ENCODE data around the gene ISM2. TPM values are rescaled to one million over a fixed set of nuclear protein-coding genes. Genes with fewer than 3 reads are reported as not detected.
"Not testable (repeated sequence)": the region's sequence is repeated elsewhere in the genome, so short reads cannot be mapped to it uniquely, and the experiment has no call there.

The ISM2 gene
- not detected for total RNA-seq

DNA sequence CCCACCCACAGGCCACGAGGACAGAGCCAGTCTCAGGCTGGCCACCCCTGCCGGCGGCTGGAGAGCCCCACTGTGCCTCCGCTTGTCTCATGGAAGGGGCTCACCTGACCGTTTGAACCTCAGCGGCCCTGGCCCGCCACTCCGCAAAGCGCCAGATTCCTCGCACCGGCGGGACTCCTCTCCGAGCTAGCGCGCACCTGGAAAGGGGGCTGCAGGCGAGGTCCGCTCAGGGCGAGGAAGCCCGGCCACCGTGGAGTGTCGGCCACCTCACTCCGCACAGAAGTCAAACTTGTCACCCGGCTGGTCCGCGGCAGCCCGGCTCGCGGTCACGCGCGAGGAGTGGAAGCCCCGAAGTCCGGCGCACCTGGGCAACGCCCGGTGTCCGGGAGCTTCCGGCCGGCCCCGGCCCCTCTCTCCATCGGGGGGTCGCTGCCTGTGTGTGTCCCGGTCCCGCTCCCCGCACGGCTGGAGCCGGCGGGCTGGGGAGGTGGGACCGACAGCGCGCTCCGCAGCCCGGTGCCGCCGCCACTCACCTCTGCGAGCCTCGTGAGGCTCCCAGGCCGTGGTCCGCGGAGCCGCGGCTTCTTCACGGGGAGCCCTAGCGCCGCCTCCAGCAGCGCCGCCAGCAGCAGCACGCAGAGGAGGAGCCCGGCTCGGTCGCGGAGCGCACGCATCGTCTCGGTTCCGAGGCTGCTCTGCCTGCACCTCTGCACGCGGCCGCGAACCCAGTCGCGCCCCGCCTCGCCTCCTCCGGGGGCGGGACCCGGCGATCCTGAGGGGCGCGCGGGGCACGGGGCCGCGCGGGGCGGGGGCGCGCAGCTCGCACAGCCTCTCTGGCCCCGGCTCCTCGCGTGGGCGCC lies at the start of gene ISM2:
Gene ISM2, minus strand, starts transcription at position 697 of the 860 bp plus-strand sequence. Its CDS starts 23 bp downstream, at position 674.
- Mint-ChIP-seq H3K4me1 (ENCODE audit: low read depth) (no peaks in the 10 kb centered on the region), H3K27ac (no peak within 1 kb of the TSS), H3K36me3 (ENCODE audit: insufficient read depth in 2 of 2) (peaks cover 0 to 3% of the 10 kb centered on the region in 2 donors), H3K9me3 (peaks cover 2 to 3% of the 10 kb centered on the region in 2 donors), H3K4me3 (peak within 1 kb of the TSS; percentile 67), H3K27me3 (ENCODE audit: low read depth) (peaks cover 48% of the 10 kb centered on the region)
- ATAC-seq (replicated peaks in 1 of 2) (peak; percentile 89 to 91), DNase-seq (peak; percentile 52 to 65)

DNA sequence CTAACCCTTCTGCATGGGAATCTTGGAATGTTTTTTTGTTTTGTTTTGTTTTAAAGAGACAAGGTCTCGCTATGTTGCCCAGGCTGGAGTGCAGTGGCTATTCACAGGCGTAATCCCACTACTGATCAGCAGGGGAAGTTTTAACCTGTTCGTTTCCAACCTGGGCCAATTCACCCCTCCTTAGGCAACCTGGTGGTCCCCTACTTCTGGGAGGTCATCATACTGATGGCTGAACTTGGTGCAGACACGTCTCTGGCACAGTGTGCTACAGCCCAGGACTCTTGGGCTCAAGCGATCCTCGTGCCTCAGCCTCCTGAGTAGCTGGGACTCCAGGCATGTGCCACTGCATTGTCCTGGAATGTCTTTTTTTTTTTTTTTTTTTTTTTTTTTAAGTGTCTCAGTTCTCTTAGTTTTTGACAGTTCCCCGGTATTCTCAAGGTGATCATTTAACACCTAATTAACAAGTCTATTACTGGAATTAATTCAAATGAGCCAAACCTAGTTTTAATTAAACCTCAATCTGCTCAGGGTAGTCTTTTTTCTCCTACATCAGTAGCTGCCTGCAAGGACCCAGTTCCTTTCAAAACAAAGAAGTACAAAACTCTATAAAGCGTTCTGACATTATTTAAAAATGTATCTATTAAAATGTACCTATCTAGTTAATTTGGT lies 49.0 kb upstream of the ISM2 start:
- ATAC-seq (replicated peaks in 1 of 2): no peak
- Mint-ChIP-seq H3K27me3 (ENCODE audit: low read depth) (no peaks in the 10 kb centered on the region), H3K27ac (no peak overlapping the region), H3K4me3 (no peak overlapping the region), H3K36me3 (ENCODE audit: insufficient read depth in 2 of 2) (peaks cover 0 to 6% of the 10 kb centered on the region in 2 donors), H3K9me3 (no peaks in the 10 kb centered on the region), H3K4me1 (ENCODE audit: low read depth) (no peaks in the 10 kb centered on the region)
- no peak for DNase-seq

DNA sequence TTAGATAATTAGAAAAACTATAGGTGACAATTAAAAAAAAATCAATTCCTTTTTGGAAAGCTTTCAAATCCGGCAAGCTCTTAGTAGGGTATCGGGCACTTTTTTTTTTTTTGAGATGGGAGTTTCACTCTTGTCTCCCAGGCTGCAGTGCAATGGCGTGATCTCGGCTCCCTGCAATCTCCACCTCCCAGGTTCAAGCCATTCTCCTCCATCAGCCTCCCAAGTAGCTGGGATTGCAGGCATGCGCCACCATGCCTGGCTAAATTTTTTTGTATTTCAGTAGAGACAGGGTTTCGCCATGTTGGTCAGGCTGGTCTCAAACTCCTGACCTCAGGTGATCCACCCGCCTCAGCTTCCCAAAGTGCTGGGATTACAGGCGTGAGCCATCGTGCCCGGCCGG lies 46.6 kb upstream of the ISM2 start:
- not testable (repeated sequence) for H3K9me3 Mint-ChIP-seq; H3K27ac Mint-ChIP-seq; H3K4me1 Mint-ChIP-seq (ENCODE audit: low read depth); H3K27me3 Mint-ChIP-seq (ENCODE audit: low read depth); H3K36me3 Mint-ChIP-seq (ENCODE audit: insufficient read depth in 2 of 2); DNase-seq; ATAC-seq (replicated peaks in 1 of 2); H3K4me3 Mint-ChIP-seq

DNA sequence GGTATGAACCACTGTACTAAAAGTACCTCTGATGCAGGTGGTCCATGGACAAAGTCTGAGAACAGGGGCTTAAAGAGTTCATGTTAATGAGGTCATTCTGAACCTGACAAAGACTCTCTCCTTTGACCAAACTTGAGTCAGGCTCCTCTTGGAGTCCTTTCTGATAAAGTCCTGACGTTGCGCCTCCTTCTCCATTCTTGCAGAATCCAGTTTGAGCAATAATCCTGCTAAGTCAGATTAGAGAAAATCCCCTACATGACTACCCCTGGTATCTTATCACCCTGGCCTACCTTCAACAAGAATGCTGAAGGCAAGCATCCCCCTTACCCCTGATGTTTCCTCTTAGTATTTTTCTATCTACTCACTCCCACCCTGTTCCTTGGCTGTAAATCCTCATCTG lies 46.0 kb upstream of the ISM2 start:
- no peaks in the 10 kb centered on the region for H3K9me3 Mint-ChIP-seq
- no peak overlapping the region for H3K27ac Mint-ChIP-seq
- no peak overlapping the region for H3K4me3 Mint-ChIP-seq
- peaks cover 0 to 2% of the 10 kb centered on the region in 2 donors for H3K36me3 Mint-ChIP-seq (ENCODE audit: insufficient read depth in 2 of 2)
- H3K27me3 Mint-ChIP-seq (ENCODE audit: low read depth): no peaks in the 10 kb centered on the region
- H3K4me1 Mint-ChIP-seq (ENCODE audit: low read depth): no peaks in the 10 kb centered on the region
- ATAC-seq (replicated peaks in 1 of 2): no peak
- no peak for DNase-seq

DNA sequence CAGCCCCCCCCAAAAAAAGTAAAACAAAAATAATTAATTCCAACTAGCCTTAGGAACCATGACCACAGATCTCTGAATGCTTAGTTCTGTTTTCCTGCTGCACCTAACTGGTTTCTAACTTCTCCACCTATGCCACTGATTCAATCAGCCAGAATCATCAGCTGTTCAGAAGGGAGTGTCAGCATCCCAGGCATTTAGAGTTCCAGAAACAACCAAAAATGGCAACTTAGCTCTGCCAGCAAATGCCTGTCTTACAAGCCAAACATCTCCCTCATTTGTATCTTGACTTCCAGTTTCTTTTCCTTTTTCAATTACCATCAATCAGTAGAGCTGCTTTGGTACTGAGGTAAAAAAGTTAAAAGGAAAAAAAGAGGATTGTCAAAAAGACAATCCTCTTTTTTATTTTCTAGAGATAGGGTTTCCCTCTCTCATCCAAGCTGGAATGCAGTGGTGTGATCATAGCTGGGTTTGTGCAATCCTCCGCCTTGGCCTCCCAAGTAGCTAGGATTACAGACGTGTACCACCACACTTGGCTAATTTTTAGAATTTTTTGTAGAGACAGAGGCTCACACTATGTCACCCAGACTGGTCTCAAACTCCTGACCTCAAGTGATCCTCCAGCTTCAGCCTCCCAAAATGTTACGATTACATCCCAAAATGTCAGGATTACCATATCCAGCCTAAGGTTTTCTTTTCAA lies 45.2 kb upstream of the ISM2 start:
- no peak overlapping the region for H3K4me3 Mint-ChIP-seq
- no peak for DNase-seq
- no peaks in the 10 kb centered on the region for H3K4me1 Mint-ChIP-seq (ENCODE audit: low read depth)
- no peak for ATAC-seq (replicated peaks in 1 of 2)
- no peaks in the 10 kb centered on the region for H3K27me3 Mint-ChIP-seq (ENCODE audit: low read depth)
- peaks cover 0 to 2% of the 10 kb centered on the region in 2 donors for H3K36me3 Mint-ChIP-seq (ENCODE audit: insufficient read depth in 2 of 2)
- no peak overlapping the region for H3K27ac Mint-ChIP-seq
- H3K9me3 Mint-ChIP-seq: no peaks in the 10 kb centered on the region

DNA sequence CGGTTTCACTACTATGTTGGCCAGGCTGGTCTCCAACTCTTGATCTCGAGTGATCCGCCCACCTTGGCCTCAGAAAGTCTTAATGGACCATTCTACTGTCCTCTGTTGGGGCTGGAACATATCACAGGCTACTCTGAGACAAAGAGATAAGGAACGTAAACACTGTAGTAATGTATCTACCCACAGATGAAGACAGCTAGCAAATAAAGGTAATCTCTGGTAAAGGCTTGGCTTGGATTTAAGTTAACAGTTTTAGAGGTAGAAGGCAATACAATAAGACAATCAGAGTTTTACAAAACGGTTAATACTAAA lies 44.6 kb upstream of the ISM2 start:
- H3K9me3 Mint-ChIP-seq: no peaks in the 10 kb centered on the region
- no peak overlapping the region for H3K27ac Mint-ChIP-seq
- H3K4me3 Mint-ChIP-seq: no peak overlapping the region

DNA sequence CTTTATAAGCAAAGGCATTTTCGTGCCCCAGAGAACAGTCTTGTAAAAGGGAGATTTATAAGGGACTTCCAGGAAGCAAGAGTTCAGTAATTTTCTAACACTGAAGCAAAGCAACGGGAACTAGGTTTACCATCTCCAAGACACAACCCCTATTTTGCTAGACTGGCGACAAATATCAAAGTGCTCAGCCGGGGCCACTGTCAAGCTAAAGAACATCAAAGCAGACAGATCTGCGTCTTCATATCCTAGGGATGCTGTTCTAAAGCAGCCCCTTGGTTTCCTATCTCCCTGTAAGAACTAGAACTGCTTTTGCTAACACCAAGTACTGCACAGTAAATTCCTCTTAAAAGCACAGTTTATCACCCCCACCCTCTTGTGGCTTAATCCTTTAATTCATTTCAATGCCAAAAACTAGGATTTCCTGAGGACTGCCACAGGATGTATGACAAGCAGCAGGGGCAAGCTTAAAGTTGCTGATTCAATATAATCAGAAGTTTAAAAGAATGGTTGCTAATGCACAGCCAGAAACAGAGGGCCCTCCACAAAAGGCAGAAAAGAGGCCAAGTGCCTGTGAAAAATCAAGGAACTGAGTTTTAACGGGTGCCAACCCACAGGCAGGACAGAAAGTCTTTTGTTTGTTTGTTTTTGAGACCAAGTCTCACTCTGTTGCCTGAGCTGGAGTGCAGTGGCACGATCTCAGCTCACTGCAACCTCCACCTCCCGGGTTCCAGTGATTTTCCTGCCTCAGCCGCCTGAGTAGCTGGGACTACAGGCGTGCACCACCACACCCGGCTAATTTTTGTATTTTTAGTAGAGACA lies 44.0 kb upstream of the ISM2 start:
- Mint-ChIP-seq H3K27me3 (ENCODE audit: low read depth) (no peaks in the 10 kb centered on the region), H3K36me3 (ENCODE audit: insufficient read depth in 2 of 2) (peaks cover 0 to 2% of the 10 kb centered on the region in 2 donors), H3K9me3 (no peaks in the 10 kb centered on the region), H3K4me1 (ENCODE audit: low read depth) (no peaks in the 10 kb centered on the region), H3K4me3 (no peak overlapping the region), H3K27ac (no peak overlapping the region)
- ATAC-seq (replicated peaks in 1 of 2) (no peak), DNase-seq (no peak)

More for the DNA sequence above, 44.6 kb upstream of the ISM2 start:
- ATAC-seq (replicated peaks in 1 of 2) (no peak), DNase-seq (no peak)
- Mint-ChIP-seq H3K4me1 (ENCODE audit: low read depth) (no peaks in the 10 kb centered on the region), H3K27me3 (ENCODE audit: low read depth) (no peaks in the 10 kb centered on the region), H3K36me3 (ENCODE audit: insufficient read depth in 2 of 2) (peaks cover 0 to 2% of the 10 kb centered on the region in 2 donors)

DNA sequence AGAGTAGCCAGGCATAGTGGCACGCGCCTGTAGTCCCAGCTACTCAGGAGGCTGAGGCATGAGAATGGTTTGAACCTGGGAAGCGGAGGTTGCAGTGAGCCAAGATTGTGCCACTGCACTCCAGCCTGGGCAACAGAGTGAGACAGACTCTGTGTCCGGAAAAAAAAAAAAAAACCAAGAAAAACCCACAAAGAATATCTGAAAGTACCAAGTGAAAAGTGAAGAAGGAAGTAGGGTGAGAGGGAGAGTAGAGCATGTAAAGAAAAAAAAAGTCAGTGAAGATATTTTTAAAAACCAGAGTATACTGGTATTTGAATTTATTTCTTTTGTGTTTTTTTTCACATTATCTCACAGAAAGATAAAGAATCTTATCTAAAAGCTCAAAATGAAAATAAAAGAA lies 43.3 kb upstream of the ISM2 start:
- H3K27me3 Mint-ChIP-seq (ENCODE audit: low read depth): no peaks in the 10 kb centered on the region
- DNase-seq: no peak
- H3K36me3 Mint-ChIP-seq (ENCODE audit: insufficient read depth in 2 of 2): peaks cover 0 to 2% of the 10 kb centered on the region in 2 donors
- H3K9me3 Mint-ChIP-seq: no peaks in the 10 kb centered on the region
- no peaks in the 10 kb centered on the region for H3K4me1 Mint-ChIP-seq (ENCODE audit: low read depth)
- peak overlapping the region in 1 of 2 donors; percentile 32 for H3K4me3 Mint-ChIP-seq
- H3K27ac Mint-ChIP-seq: peak overlapping the region; percentile 82
- no peak for ATAC-seq (replicated peaks in 1 of 2)

DNA sequence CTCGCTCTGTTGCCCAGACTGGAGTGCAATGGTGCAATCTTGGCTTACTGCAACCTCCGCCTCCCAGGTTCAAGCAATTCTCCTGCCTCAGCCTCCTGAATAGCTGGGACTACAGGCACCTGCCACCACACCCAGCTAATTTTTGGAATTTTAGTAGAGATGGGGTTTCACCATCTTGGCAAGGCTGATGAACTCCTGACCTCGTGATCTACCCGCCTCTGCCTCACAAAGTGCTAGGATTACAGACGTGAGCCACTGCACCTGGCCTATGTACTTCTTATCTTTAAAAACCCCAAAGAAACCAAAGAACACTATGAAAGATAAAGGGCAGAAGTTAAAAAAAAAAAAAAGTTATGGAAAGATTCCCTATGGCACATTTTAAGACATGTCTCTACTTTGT lies 38.3 kb upstream of the ISM2 start:
- H3K4me1 Mint-ChIP-seq (ENCODE audit: low read depth); H3K36me3 Mint-ChIP-seq (ENCODE audit: insufficient read depth in 2 of 2); H3K4me3 Mint-ChIP-seq; ATAC-seq (replicated peaks in 1 of 2); DNase-seq; H3K9me3 Mint-ChIP-seq; H3K27me3 Mint-ChIP-seq (ENCODE audit: low read depth): not testable (repeated sequence)
- peak overlapping the region; percentile 5 for H3K27ac Mint-ChIP-seq

DNA sequence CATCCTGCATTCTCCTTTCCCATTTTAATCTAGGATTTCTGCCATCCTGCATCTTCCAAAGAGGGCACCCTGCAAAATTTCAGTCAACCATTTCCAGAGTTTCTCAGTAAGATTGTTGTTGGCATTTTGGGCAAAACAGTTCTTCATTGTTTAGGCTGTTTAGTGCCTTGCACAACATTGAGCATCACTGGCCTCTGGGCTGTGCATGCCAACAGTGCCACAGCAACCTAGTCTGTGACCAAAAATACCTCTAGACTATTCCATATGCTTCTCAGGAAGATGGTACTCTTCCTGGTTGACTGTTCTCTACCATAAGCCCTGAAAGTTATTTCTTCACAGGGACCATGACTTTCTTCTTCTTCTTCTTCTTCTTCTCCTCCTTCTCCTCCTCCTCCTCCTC lies 32.5 kb upstream of the ISM2 start:
- no peak for ATAC-seq (replicated peaks in 1 of 2)
- H3K36me3 Mint-ChIP-seq (ENCODE audit: insufficient read depth in 2 of 2): no peaks in the 10 kb centered on the region
- H3K9me3 Mint-ChIP-seq: no peaks in the 10 kb centered on the region
- no peaks in the 10 kb centered on the region for H3K27me3 Mint-ChIP-seq (ENCODE audit: low read depth)
- no peak overlapping the region for H3K4me3 Mint-ChIP-seq
- no peak for DNase-seq
- no peak overlapping the region for H3K27ac Mint-ChIP-seq
- H3K4me1 Mint-ChIP-seq (ENCODE audit: low read depth): no peaks in the 10 kb centered on the region

DNA sequence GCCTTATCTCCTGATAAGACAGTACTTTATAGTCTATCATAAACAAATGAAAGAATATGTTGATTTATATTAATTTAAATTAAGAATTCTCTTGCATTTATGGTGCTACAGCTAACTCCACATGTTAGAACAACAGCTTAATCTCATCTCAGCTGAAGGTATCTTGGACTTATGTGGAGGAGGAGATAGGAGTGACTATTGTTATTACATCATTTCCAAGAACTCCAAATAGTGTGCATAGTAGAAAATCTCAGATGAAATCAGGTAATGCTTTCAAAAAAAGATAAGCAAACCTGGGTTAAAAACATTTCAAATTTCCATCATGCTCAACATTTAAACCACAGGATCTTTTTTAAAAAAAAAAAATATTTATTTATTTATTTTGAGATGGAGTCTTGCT lies 31.3 kb upstream of the ISM2 start:
- H3K4me3 Mint-ChIP-seq: no peak overlapping the region
- H3K36me3 Mint-ChIP-seq (ENCODE audit: insufficient read depth in 2 of 2): no peaks in the 10 kb centered on the region
- no peak overlapping the region for H3K27ac Mint-ChIP-seq
- no peaks in the 10 kb centered on the region for H3K27me3 Mint-ChIP-seq (ENCODE audit: low read depth)
- no peaks in the 10 kb centered on the region for H3K4me1 Mint-ChIP-seq (ENCODE audit: low read depth)
- DNase-seq (no peak), ATAC-seq (replicated peaks in 1 of 2) (no peak)
- H3K9me3 Mint-ChIP-seq: no peaks in the 10 kb centered on the region

DNA sequence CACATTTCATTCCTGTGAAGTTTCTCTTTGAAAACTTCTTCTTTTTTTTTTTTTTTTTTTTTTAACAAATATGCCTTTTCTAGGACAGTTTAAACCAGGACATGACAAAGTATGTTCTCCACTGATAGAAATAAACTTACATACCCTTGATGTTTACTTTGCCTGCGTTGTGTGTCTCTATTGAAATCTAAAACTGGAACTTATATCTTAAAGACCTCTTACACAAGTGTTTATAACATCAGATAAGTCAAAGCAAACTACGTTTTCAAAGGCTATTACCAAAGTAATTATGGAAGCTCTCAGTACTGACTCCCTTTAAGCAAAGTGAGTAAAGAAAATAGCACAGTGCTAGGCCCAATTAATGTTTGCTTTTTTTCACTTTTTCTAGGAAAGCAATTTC lies 30.6 kb upstream of the ISM2 start:
- H3K4me1 Mint-ChIP-seq (ENCODE audit: low read depth): no peaks in the 10 kb centered on the region
- H3K4me3 Mint-ChIP-seq: no peak overlapping the region
- ATAC-seq (replicated peaks in 1 of 2) (no peak), DNase-seq (no peak)
- H3K36me3 Mint-ChIP-seq (ENCODE audit: insufficient read depth in 2 of 2): peaks cover 0 to 2% of the 10 kb centered on the region in 2 donors
- H3K27me3 Mint-ChIP-seq (ENCODE audit: low read depth): no peaks in the 10 kb centered on the region
- H3K9me3 Mint-ChIP-seq: no peaks in the 10 kb centered on the region
- H3K27ac Mint-ChIP-seq: no peak overlapping the region

DNA sequence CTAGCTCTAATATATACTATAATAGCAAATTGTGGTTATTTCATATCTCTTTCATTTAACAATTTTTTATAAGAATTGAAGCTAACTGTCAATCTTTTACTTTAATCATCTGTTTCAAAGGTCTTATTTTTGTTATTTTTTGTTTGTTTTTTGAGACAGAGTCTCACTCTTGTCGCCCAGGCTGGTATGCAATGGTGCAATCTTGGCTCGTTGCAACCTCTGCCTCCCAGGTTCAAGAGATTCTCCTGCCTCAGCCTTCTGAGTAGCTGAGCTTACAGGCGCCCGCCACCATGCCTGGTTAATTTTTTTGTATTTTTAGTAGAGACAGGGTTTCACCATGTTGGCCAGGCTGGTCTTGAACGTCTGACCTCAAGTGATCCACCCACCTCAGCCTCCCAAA lies 30.1 kb upstream of the ISM2 start:
- not testable (repeated sequence) for H3K36me3 Mint-ChIP-seq (ENCODE audit: insufficient read depth in 2 of 2); ATAC-seq (replicated peaks in 1 of 2); H3K9me3 Mint-ChIP-seq; H3K27me3 Mint-ChIP-seq (ENCODE audit: low read depth); DNase-seq; H3K27ac Mint-ChIP-seq; H3K4me3 Mint-ChIP-seq; H3K4me1 Mint-ChIP-seq (ENCODE audit: low read depth)
